Activated CD4-positive, alpha-beta T cell treated with anti-CD3 and anti-CD28 coated beads, Interleukin-2, amount 10 ng/mL, durations not matched to agents 24 days and 14 days (primary cell): ENCODE results near the gene GINS1. TPM values are rescaled to one million over a fixed set of nuclear protein-coding genes. Genes with fewer than 3 reads are reported as not detected.
A peak's percentile ranks its signal among the peaks of the same experiment; 100 is the strongest.

ENCODE experiments used
- DNase-seq: peaks from one replicate; pipeline ENCODE4 v3.0.0; 2022
- H3K27ac Mint-ChIP-seq: one replicate; pipeline ENCODE4 v1.8.0; 2022; ENCODE audit warnings: mild to moderate bottlenecking, mixed read lengths
- H3K27me3 Mint-ChIP-seq: one replicate; pipeline ENCODE4 v1.8.0; 2022; ENCODE audit warnings: mixed read lengths
- H3K36me3 Mint-ChIP-seq: one replicate; pipeline ENCODE4 v1.8.0; 2022; ENCODE audit warnings: low read depth, mild to moderate bottlenecking, mixed read lengths
- H3K4me1 Mint-ChIP-seq: one replicate; pipeline ENCODE4 v1.8.0; 2021; ENCODE audit warnings: mixed read lengths
- H3K4me3 Mint-ChIP-seq: one replicate; pipeline ENCODE4 v1.8.0; 2022; ENCODE audit warnings: mild to moderate bottlenecking, moderate library complexity, mixed read lengths
- H3K9me3 Mint-ChIP-seq: one replicate; pipeline ENCODE4 v1.8.0; 2021; ENCODE audit warnings: mixed read lengths
- intact Hi-C: fragments of 100-400 bp; cut with micrococcal nuclease; formaldehyde crosslinking; loops from one replicate; pipeline ENCODE4 v1.15.1; 2023
- total RNA-seq: library from RNA; stranded (reverse); gene quantifications from 2 replicates; pipeline ENCODE4 v1.2.3, GENCODE V29; 2022

The GINS1 gene
- 43.0 and 43.2 TPM in 2 replicates for total RNA-seq

- Mint-ChIP-seq H3K27ac (peak within 1 kb of the TSS; percentile 95), H3K4me1 (peaks cover 19% of the 10 kb centered on the region), H3K27me3 (no peaks in the 10 kb centered on the region), H3K4me3 (peak within 1 kb of the TSS; percentile 90), H3K9me3 (peaks cover 9% of the 10 kb centered on the region), H3K36me3 (peaks cover 11% of the 10 kb centered on the region)
- DNase-seq, result peak; percentile 96
- intact Hi-C loops, result loop anchor here (1.0 to 5.0 kb wide), 6 partner anchors 17 to 458 kb away; partner anchors contain the start of genes ABHD12, CST7, NANP and PYGB
These were observed at the start of gene GINS1 for GRCh38 chr20:25407311-25408169. GINS1 (plus strand) TSS chr20:25407673; CDS start chr20:25407821, 148 bp downstream.

GRCh38 chr20:25360631-25361286 is 46.7 kb upstream of the GINS1 start:
- H3K27me3 Mint-ChIP-seq, result no peaks in the 10 kb centered on the region
- H3K36me3 Mint-ChIP-seq, result peaks cover 2% of the 10 kb centered on the region
- H3K9me3 Mint-ChIP-seq, result no peaks in the 10 kb centered on the region
- peaks cover 8% of the 10 kb centered on the region for H3K4me1 Mint-ChIP-seq
- no peak for DNase-seq
- no peak overlapping the region for H3K27ac Mint-ChIP-seq
- intact Hi-C loops, result no loop called here
- no peak overlapping the region for H3K4me3 Mint-ChIP-seq

DNA sequence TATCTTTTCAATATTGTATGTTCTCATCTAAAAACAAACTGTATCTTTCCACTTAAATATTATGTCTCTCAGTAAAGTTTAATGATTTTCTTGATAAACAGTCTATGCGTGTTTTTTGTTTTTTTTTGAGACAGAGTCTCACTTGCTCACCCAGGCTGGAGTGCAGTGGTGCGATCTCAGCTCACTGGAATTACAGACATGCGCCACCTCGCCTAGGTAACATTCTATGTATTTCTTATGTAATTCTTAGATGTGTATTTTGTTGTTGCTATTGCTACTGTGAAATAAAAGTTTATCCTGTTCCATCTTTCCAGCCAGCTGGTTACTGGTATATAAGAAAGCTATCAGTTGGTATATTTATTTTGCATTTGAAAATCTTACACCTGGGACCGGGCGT is 46.2 kb upstream of the GINS1 start:
- Mint-ChIP-seq H3K9me3 (no peaks in the 10 kb centered on the region), H3K4me3 (no peak overlapping the region), H3K36me3 (peaks cover 2% of the 10 kb centered on the region), H3K4me1 (peaks cover 8% of the 10 kb centered on the region), H3K27ac (no peak overlapping the region), H3K27me3 (no peaks in the 10 kb centered on the region)
- intact Hi-C loops, result no loop called here
- DNase-seq, result no peak

DNA sequence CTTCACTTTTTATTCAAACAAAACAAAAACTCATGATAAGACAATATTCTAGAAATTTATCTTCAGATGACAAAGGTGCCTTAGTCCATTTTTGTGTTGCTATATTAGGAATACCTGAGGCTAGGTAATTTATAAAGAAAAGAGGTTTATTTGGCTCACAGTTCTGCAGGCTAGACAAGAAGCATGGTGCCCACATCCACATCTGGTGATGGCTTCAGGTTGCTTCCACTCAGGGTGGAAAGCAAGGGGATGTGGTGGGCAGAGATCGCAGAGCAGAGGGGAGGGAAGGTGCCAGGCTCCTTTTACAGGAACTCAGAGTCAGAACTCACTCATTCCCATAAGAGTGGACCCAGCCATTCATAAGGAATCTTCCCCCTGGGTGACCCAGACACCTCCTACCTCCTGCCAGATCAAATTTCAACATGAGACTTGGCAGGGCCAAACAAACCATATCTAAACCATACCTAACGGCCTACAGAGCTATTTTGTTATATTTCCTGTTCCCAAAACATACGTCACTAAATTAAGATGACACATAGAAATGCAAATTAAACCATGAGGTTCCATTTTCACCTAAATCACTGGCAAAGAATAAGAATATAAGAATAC is 43.2 kb upstream of the GINS1 start:
- DNase-seq, result no peak
- intact Hi-C loops, result no loop called here
- no peaks in the 10 kb centered on the region for H3K9me3 Mint-ChIP-seq

DNA sequence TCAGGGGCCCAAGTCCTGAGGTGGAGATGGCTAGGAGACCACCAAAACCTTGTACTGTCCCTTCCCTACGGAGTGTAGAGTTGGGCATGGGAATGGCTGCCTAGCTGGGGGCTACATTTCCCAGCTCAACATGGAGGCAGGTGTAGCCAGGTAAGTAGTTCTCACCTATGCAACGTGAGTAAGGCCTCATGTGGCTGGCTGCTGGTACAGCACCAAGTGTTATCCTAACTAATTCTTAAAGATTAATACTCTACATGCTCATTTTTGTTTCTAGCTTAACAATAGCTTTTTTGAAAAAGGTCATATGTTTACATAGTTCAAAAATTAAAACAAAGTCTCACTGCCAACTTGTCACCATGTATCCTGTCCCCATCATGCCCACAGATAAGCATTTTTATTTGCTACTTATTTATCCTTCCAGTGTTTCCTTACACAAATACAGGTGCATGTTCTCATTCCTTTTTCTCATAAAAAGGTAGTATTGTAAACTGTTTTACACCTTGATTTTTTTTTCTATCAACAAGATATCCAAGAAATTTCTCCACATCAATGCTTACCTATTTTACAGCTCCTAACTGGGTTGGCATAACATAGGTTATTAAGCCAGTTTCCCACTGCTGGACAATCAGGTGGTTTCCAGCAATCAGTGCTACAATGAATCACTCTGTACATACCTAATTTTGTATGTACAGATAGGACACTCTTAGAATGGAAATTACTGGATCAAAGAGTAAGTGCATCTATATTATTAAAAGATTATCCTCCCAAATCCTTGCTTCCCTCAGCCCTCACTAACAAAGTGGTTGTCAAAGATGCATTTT is 42.4 kb upstream of the GINS1 start:
- no peak for DNase-seq
- H3K4me1 Mint-ChIP-seq, result no peaks in the 10 kb centered on the region
- H3K4me3 Mint-ChIP-seq, result no peak overlapping the region
- intact Hi-C loops, result no loop called here
- peaks cover 16% of the 10 kb centered on the region for H3K36me3 Mint-ChIP-seq
- no peaks in the 10 kb centered on the region for H3K27me3 Mint-ChIP-seq
- H3K9me3 Mint-ChIP-seq, result no peaks in the 10 kb centered on the region
- H3K27ac Mint-ChIP-seq, result no peak overlapping the region

More for the DNA sequence above, 43.2 kb upstream of the GINS1 start:
- Mint-ChIP-seq H3K36me3 (peaks cover 14% of the 10 kb centered on the region), H3K27ac (no peak overlapping the region), H3K4me1 (no peaks in the 10 kb centered on the region), H3K4me3 (no peak overlapping the region), H3K27me3 (no peaks in the 10 kb centered on the region)

- intact Hi-C loops, result no loop called here
- peaks cover 21% of the 10 kb centered on the region for H3K36me3 Mint-ChIP-seq
- no peak for DNase-seq
- no peaks in the 10 kb centered on the region for H3K27me3 Mint-ChIP-seq
- H3K4me3 Mint-ChIP-seq, result no peak overlapping the region
- peaks cover 15% of the 10 kb centered on the region for H3K4me1 Mint-ChIP-seq
- no peak overlapping the region for H3K27ac Mint-ChIP-seq
- H3K9me3 Mint-ChIP-seq, result no peaks in the 10 kb centered on the region
These were observed 38.9 kb upstream of the GINS1 start for GRCh38 chr20:25368526-25368925.

- DNase-seq, result no peak
- H3K27ac Mint-ChIP-seq, result no peak overlapping the region
- no peaks in the 10 kb centered on the region for H3K9me3 Mint-ChIP-seq
- no peak overlapping the region for H3K4me3 Mint-ChIP-seq
- H3K36me3 Mint-ChIP-seq, result peaks cover 22% of the 10 kb centered on the region
- intact Hi-C loops, result no loop called here
- H3K27me3 Mint-ChIP-seq, result no peaks in the 10 kb centered on the region
- H3K4me1 Mint-ChIP-seq, result peaks cover 15% of the 10 kb centered on the region
These were observed 38.5 kb upstream of the GINS1 start for GRCh38 chr20:25368976-25369375.

DNA sequence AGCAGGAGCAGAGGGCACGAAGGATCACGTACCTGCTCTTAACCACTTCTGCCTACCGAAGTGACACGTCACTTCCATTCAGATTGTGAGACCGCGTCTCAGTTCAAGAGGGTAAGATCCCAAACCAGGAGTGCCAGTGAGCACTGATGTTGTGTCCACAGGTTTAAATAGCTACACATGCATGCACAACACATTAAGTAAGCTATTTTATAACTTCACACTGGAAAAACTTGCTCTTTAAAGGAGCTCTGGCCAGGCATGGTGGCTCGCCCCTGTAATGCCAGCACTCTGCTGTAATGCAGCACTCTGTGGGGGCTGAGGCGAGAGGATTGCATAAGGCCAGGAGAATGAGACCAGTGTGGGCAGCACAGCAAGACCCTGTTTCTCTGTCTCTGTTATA is 37.9 kb upstream of the GINS1 start:
- peaks cover 25% of the 10 kb centered on the region for H3K36me3 Mint-ChIP-seq
- H3K4me3 Mint-ChIP-seq, result no peak overlapping the region
- peaks cover 15% of the 10 kb centered on the region for H3K4me1 Mint-ChIP-seq
- H3K27ac Mint-ChIP-seq, result no peak overlapping the region
- intact Hi-C loops, result no loop called here
- H3K9me3 Mint-ChIP-seq, result no peaks in the 10 kb centered on the region
- H3K27me3 Mint-ChIP-seq, result no peaks in the 10 kb centered on the region
- no peak for DNase-seq

GRCh38 chr20:25369971-25370370 is 37.5 kb upstream of the GINS1 start:
- Mint-ChIP-seq H3K9me3 (no peaks in the 10 kb centered on the region), H3K27ac (no peak overlapping the region), H3K4me1 (peaks cover 15% of the 10 kb centered on the region), H3K36me3 (peaks cover 25% of the 10 kb centered on the region), H3K4me3 (no peak overlapping the region), H3K27me3 (no peaks in the 10 kb centered on the region)
- intact Hi-C loops, result no loop called here
- DNase-seq, result no peak

GRCh38 chr20:25372584-25373336 is 34.7 kb upstream of the GINS1 start:
- Mint-ChIP-seq H3K36me3 (peaks cover 22% of the 10 kb centered on the region), H3K27ac (no peak overlapping the region)
- intact Hi-C loops, result loop anchor here (1.0 to 2.0 kb wide), 2 partner anchors 18 to 62 kb away; partner anchors contain the start of gene ABHD12

GRCh38 chr20:25374842-25375241 is 32.6 kb upstream of the GINS1 start:
- no peaks in the 10 kb centered on the region for H3K9me3 Mint-ChIP-seq
- peaks cover 21% of the 10 kb centered on the region for H3K4me1 Mint-ChIP-seq
- intact Hi-C loops, result no loop called here

More at GRCh38 chr20:25372584-25373336, 34.7 kb upstream of the GINS1 start:
- Mint-ChIP-seq H3K27me3 (no peaks in the 10 kb centered on the region), H3K4me1 (peaks cover 15% of the 10 kb centered on the region), H3K9me3 (no peaks in the 10 kb centered on the region), H3K4me3 (no peak overlapping the region)
- DNase-seq, result no peak

DNA sequence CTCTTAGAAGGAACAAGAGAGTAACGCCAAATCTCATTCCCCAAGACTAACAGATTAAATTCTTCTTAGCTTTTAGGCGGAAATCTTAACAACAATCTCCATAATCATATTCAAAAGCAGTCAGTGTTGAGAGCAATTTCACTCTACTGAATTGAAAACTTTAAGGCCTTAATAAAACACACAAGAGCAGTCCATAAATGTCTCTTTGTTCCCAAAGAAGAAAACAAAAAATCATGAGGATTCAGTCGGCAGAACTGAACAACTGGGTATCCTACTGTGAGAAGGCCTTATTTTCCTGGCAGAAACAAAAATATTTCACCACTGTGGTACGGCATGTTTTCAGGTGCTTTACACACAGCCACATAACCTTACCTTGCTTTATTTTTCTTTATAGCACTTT is 31.2 kb upstream of the GINS1 start:
- Mint-ChIP-seq H3K9me3 (no peaks in the 10 kb centered on the region), H3K27me3 (no peaks in the 10 kb centered on the region), H3K36me3 (peaks cover 25% of the 10 kb centered on the region), H3K4me1 (peaks cover 18% of the 10 kb centered on the region), H3K4me3 (no peak overlapping the region), H3K27ac (no peak overlapping the region)
- intact Hi-C loops, result no loop called here
- DNase-seq, result no peak

More at GRCh38 chr20:25374842-25375241, 32.6 kb upstream of the GINS1 start:
- peaks cover 21% of the 10 kb centered on the region for H3K36me3 Mint-ChIP-seq
- DNase-seq, result no peak
- H3K27me3 Mint-ChIP-seq, result no peaks in the 10 kb centered on the region
- H3K4me3 Mint-ChIP-seq, result no peak overlapping the region
- no peak overlapping the region for H3K27ac Mint-ChIP-seq

DNA sequence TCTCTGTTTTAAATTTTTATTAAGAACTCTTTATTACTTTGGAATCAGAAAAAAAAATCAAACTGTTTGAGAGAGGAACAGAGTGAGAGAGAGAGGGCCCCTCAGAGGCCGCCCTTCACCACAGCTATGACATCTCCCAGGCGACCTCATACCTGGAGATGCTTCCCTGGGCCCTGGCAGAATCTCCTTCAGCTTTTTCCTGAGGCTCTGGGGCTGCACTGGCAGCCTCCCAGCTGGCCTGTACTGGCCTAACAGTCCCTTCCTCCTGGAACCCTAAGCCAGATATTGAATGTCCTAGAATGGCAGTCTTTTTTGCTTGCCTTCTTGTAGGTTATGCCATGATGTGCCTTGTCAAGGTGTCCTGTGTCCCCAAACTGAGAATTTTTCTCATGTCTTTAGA is 30.6 kb upstream of the GINS1 start:
- Mint-ChIP-seq H3K36me3 (peaks cover 25% of the 10 kb centered on the region), H3K27ac (no peak overlapping the region), H3K4me1 (peaks cover 12% of the 10 kb centered on the region), H3K9me3 (no peaks in the 10 kb centered on the region), H3K4me3 (no peak overlapping the region), H3K27me3 (no peaks in the 10 kb centered on the region)
- DNase-seq, result no peak
- intact Hi-C loops, result no loop called here
